PC-9 (cell line): ENCODE measurements around the gene TMEM179. TPM values are rescaled to one million over a fixed set of nuclear protein-coding genes. Genes with fewer than 3 reads are reported as not detected.

Experiments used
- BruUV-seq: library from RNA; stranded (reverse); fragments of 400-500 nt; replicated peaks from 2 replicates; lab custom pipeline; 2021; lab: Mats Ljungman, UMichigan
- CTCF ChIA-PET: fragments of 300-600 bp; sonication (Branson Sonifier 250); formaldehyde crosslinking; loops from one replicate; lab custom pipeline; 2022; ENCODE audit warnings: antibody characterized with exemption; lab: Charles Lee
- POLR2A ChIA-PET: fragments of 300-600 bp; sonication (Branson Sonifier 250); formaldehyde crosslinking; loops from one replicate; lab custom pipeline; 2022; ENCODE audit warnings: antibody characterized with exemption; ENCODE audit not compliant: unreplicated experiment; lab: Charles Lee
- DNase-seq, 2 experiments: peaks; one replicate each; pipeline versions ENCODE4 v3.0.0 to v3.0.0-alpha.2; 2015 to 2022; ENCODE audit warnings: mixed read lengths in 1 of 2
- H2AFZ ChIP-seq: fragments of 200-600 bp; sonication (generic); 2 replicates; pipeline ENCODE4 v1.8.1; 2017; ENCODE audit warnings: antibody characterized with exemption
- H3F3A ChIP-seq: fragments of 200-600 bp; sonication (generic); 2 replicates; pipeline ENCODE4 v1.8.1; 2017; ENCODE audit warnings: antibody characterized with exemption, mild to moderate bottlenecking, low read depth; ENCODE audit not compliant: insufficient read depth
- H3K27ac ChIP-seq: fragments of 200-600 bp; sonication (generic); 2 replicates; pipeline ENCODE4 v1.6.1; 2016; ENCODE audit warnings: mixed run types
- H3K27me3 ChIP-seq: fragments of 200-600 bp; sonication (generic); 2 replicates; pipeline ENCODE4 v1.6.1; 2016; ENCODE audit warnings: low read depth, mixed run types; ENCODE audit not compliant: insufficient read depth
- H3K36me3 ChIP-seq: fragments of 200-600 bp; sonication (generic); 2 replicates; pipeline ENCODE4 v1.6.1; 2016; ENCODE audit warnings: low read depth, mixed run types
- H3K4me1 ChIP-seq: fragments of 200-600 bp; sonication (generic); replicated peaks from 2 replicates; pipeline ENCODE4 v1.6.1; 2016; ENCODE audit warnings: mixed run types; ENCODE audit not compliant: insufficient read depth
- H3K4me2 ChIP-seq: fragments of 200-600 bp; sonication (generic); 2 replicates; pipeline ENCODE4 v1.6.1; 2017; ENCODE audit warnings: mixed run types
- H3K4me3 ChIP-seq: fragments of 200-600 bp; sonication (generic); 2 replicates; pipeline ENCODE4 v1.6.1; 2016; ENCODE audit warnings: mixed run types
- H3K79me2 ChIP-seq: fragments of 200-600 bp; sonication (generic); 2 replicates; pipeline ENCODE4 v1.6.1; 2017; ENCODE audit warnings: low read depth, mixed run types
- H3K9me2 ChIP-seq: fragments of 200-600 bp; sonication (generic); 2 replicates; pipeline ENCODE4 v1.8.1; 2017; ENCODE audit warnings: mild to moderate bottlenecking; ENCODE audit not compliant: insufficient read depth
- H3K9me3 ChIP-seq: fragments of 200-600 bp; sonication (generic); 2 replicates; pipeline ENCODE4 v1.8.1; 2016; ENCODE audit warnings: low read depth; ENCODE audit not compliant: insufficient read depth
- H4K20me1 ChIP-seq: fragments of 200-600 bp; sonication (generic); 2 replicates; pipeline ENCODE4 v1.8.1; 2017; ENCODE audit not compliant: insufficient read depth
- EZH2 ChIP-seq: fragments of 200-600 bp; sonication (generic); IDR thresholded peaks from 2 replicates; pipeline ENCODE4 v1.8.0; 2017; ENCODE audit warnings: antibody characterized with exemption, low read depth
- intact Hi-C: fragments of 100-400 bp; cut with micrococcal nuclease; formaldehyde crosslinking; loops from one replicate; pipeline ENCODE4 v1.10.0; 2022; ENCODE audit not compliant: unreplicated experiment
- total RNA-seq: library from RNA; stranded (reverse); gene quantifications from 2 replicates; pipeline ENCODE4 v1.2.3, GENCODE V29; 2021
- TF ChIP-seq, protein P1 (sequence below): fragments of 200-600 bp; sonication (generic); conservative IDR thresholded peaks from 2 replicates; pipeline ENCODE4 v1.6.1; 2017; ENCODE audit warnings: mixed run types, antibody characterized with exemption, mild to moderate bottlenecking, moderate library complexity

TMEM179 gene
- total RNA-seq, 1 experiment from 2014 or later, result not detected

DNA sequence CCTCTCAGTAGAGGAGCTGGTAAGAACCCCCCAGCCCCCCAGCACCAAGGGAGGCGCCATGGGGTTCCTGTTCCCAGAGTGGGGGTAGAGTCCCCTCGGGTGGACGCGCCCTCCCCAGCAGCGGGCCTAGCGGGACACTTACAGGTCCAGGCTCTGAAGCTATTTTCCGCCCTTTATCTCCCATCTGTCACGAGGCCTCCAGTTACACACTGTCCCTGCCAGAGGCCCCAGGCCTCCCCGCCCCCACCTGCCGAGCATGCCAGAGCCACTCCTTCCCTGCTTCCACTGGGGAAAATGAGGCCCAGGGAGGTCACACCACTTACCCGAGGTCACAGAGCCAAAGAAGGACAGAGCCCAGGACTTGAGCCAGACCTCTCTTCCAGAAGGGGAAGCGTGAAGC is 21.9 kb downstream of the TMEM179 start:
- no peak for DNase-seq
- Histone ChIP-seq H3K4me1 (no peaks in the 10 kb centered on the region), H3K9me3 (no peaks in the 10 kb centered on the region), H3F3A (no peaks in the 10 kb centered on the region), H2AFZ (no peak overlapping the region), H3K4me2 (no peak overlapping the region), H4K20me1 (peaks cover 4% of the 10 kb centered on the region; the same call in 1 of the 2 replicates), H3K9me2 (no peaks in the 10 kb centered on the region), H3K79me2 (no peaks in the 10 kb centered on the region), H3K36me3 (no peaks in the 10 kb centered on the region), H3K27ac (no peak overlapping the region), H3K27me3 (peaks cover 99% of the 10 kb centered on the region), H3K4me3 (no peak overlapping the region)
- no TSS peak for BruUV-seq
- intact Hi-C loops, result no loop called here
- TF ChIP-seq EZH2, result no peak
- TF ChIP-seq, protein P1, sequence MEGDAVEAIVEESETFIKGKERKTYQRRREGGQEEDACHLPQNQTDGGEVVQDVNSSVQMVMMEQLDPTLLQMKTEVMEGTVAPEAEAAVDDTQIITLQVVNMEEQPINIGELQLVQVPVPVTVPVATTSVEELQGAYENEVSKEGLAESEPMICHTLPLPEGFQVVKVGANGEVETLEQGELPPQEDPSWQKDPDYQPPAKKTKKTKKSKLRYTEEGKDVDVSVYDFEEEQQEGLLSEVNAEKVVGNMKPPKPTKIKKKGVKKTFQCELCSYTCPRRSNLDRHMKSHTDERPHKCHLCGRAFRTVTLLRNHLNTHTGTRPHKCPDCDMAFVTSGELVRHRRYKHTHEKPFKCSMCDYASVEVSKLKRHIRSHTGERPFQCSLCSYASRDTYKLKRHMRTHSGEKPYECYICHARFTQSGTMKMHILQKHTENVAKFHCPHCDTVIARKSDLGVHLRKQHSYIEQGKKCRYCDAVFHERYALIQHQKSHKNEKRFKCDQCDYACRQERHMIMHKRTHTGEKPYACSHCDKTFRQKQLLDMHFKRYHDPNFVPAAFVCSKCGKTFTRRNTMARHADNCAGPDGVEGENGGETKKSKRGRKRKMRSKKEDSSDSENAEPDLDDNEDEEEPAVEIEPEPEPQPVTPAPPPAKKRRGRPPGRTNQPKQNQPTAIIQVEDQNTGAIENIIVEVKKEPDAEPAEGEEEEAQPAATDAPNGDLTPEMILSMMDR, result no peak
- ChIA-PET POLR2A (no interaction called here), CTCF (no interaction called here)

GRCh38 chr14:104582005-104582404 is 22.6 kb downstream of the TMEM179 start:
- no peak overlapping the region for H3K27ac ChIP-seq
- H2AFZ ChIP-seq, result no peak overlapping the region
- BruUV-seq, result no TSS peak
- no peaks in the 10 kb centered on the region for H3K36me3 ChIP-seq
- no peaks in the 10 kb centered on the region for H3K79me2 ChIP-seq
- no peaks in the 10 kb centered on the region for H3K9me2 ChIP-seq
- ChIA-PET CTCF (no interaction called here), POLR2A (no interaction called here)
- H3K27me3 ChIP-seq, result peaks cover 99% of the 10 kb centered on the region
- DNase-seq, result no peak
- H3K4me1 ChIP-seq, result no peaks in the 10 kb centered on the region
- H4K20me1 ChIP-seq, result peaks cover 4% of the 10 kb centered on the region; the same call in 1 of the 2 replicates
- no peaks in the 10 kb centered on the region for H3K9me3 ChIP-seq
- intact Hi-C loops, result no loop called here
- no peak overlapping the region for H3K4me2 ChIP-seq
- no peak overlapping the region for H3K4me3 ChIP-seq
- no peaks in the 10 kb centered on the region for H3F3A ChIP-seq
- no peak for TF ChIP-seq EZH2
- TF ChIP-seq, protein P1, result no peak

- TF ChIP-seq, protein P1, result no peak
- no peak for TF ChIP-seq EZH2
- DNase-seq, result no peak
- CTCF ChIA-PET, result no interaction called here
- H3K4me3 ChIP-seq, result no peak overlapping the region
- BruUV-seq, result no TSS peak
- no peaks in the 10 kb centered on the region for H3K4me1 ChIP-seq
- no peaks in the 10 kb centered on the region for H3K36me3 ChIP-seq
- no peak overlapping the region for H3K27ac ChIP-seq
- POLR2A ChIA-PET, result no interaction called here
- no peaks in the 10 kb centered on the region for H3K9me3 ChIP-seq
- H3K79me2 ChIP-seq, result no peaks in the 10 kb centered on the region
- H3K9me2 ChIP-seq, result no peaks in the 10 kb centered on the region
- H3K4me2 ChIP-seq, result no peak overlapping the region
- H3F3A ChIP-seq, result no peaks in the 10 kb centered on the region
- no peak overlapping the region for H2AFZ ChIP-seq
- peaks cover 4% of the 10 kb centered on the region; the same call in 1 of the 2 replicates for H4K20me1 ChIP-seq
- H3K27me3 ChIP-seq, result peaks cover 99% of the 10 kb centered on the region
- intact Hi-C loops, result no loop called here
These were observed 23.1 kb downstream of the TMEM179 start for GRCh38 chr14:104581521-104581920.
